Measurements from ENCODE around the gene GNAQ.

GNAQ gene

GRCh38 chr9:78014776-78015175, 16.8 kb downstream of the GNAQ start:
- no peak for DNase-seq (ENCODE audit: low read depth)
- no peak overlapping the region for H3K4me3 ChIP-seq (ENCODE audit: low read length)

DNA sequence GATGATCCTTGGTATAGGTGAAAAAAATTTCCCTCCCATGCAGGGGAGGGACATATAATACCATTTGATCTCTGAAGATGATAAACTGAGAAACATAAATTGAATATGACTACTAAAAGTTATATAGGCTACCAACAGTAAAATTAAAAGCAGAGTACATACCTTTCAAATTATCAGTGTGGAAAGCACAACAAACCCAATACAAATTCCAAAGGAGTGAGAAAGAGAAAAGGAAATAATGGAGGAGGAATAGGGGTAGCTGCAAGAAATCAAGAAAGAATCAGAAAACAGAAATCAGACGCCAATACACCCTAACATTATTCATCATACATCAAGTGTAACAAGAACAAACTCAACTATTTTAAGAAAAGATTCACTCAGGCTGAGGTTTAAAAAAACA, 17.7 kb downstream of the GNAQ start:
- no peak overlapping the region for H3K4me3 ChIP-seq (ENCODE audit: low read length)
- no peak for DNase-seq (ENCODE audit: low read depth)
- TF ChIP-seq, protein P1, sequence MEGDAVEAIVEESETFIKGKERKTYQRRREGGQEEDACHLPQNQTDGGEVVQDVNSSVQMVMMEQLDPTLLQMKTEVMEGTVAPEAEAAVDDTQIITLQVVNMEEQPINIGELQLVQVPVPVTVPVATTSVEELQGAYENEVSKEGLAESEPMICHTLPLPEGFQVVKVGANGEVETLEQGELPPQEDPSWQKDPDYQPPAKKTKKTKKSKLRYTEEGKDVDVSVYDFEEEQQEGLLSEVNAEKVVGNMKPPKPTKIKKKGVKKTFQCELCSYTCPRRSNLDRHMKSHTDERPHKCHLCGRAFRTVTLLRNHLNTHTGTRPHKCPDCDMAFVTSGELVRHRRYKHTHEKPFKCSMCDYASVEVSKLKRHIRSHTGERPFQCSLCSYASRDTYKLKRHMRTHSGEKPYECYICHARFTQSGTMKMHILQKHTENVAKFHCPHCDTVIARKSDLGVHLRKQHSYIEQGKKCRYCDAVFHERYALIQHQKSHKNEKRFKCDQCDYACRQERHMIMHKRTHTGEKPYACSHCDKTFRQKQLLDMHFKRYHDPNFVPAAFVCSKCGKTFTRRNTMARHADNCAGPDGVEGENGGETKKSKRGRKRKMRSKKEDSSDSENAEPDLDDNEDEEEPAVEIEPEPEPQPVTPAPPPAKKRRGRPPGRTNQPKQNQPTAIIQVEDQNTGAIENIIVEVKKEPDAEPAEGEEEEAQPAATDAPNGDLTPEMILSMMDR (conservative IDR thresholded peaks at IDR 0.05; ENCODE audit: low read depth, low read length): no peak

More at GRCh38 chr9:78014776-78015175, 16.8 kb downstream of the GNAQ start:
- TF ChIP-seq, protein P1 (conservative IDR thresholded peaks at IDR 0.05; ENCODE audit: low read depth, low read length): no peak

DNA sequence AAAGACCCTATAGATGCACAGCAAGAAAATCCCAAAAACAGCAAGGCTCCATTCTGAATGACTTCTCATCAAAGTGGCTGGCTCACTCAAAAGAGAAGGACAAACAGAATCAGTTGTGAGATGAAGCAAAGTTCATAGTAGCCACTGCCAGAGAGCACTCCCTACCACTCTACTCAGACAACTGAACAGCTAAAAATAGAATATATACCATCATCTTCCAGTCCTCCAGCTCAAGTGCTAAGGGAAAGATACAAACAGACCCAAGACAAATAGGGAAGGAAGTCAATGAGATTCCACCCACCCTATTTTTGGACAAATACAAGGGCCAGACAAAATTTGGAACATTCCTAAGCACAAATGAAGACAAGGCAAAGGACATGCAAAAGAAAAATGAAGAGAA, 20.6 kb downstream of the GNAQ start:
- TF ChIP-seq, protein P1 (conservative IDR thresholded peaks at IDR 0.05; ENCODE audit: low read depth, low read length): no peak
- H3K4me3 ChIP-seq (ENCODE audit: low read length): no peak overlapping the region
- DNase-seq (ENCODE audit: low read depth): no peak

DNA sequence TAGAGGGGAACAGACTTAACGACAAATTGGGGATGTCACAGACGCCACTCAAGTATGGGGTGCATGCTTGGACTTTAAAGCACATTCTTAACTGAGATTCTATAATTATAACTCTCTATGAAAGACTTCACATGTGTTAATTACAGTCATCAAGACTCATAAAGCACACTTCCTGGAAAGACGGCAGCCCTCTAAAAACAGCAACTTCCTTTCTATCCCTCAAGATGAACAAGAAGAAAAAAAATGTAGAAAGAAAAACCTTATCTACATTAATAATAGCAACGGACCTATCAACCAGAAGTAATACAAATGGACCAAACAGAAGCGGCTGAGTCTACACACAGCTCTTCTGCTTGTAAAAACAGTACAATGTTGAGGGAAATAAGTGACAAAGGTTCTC, 21.2 kb downstream of the GNAQ start:
- no peak for DNase-seq (ENCODE audit: low read depth)
- H3K4me3 ChIP-seq (ENCODE audit: low read length): no peak overlapping the region
- TF ChIP-seq, protein P1 (conservative IDR thresholded peaks at IDR 0.05; ENCODE audit: low read depth, low read length): no peak

- H3K4me3 ChIP-seq (ENCODE audit: low read length): no peak overlapping the region
- no peak for DNase-seq (ENCODE audit: low read depth)
- TF ChIP-seq, protein P1 (conservative IDR thresholded peaks at IDR 0.05; ENCODE audit: low read depth, low read length): no peak
Observed at GRCh38 chr9:78009186-78009585, 22.4 kb downstream of the GNAQ start.

- no peak overlapping the region for H3K4me3 ChIP-seq (ENCODE audit: low read length)
- TF ChIP-seq, protein P1 (conservative IDR thresholded peaks at IDR 0.05; ENCODE audit: low read depth, low read length): no peak
- DNase-seq (ENCODE audit: low read depth): no peak
Observed at GRCh38 chr9:78006734-78007133, 24.9 kb downstream of the GNAQ start.

GRCh38 chr9:78005231-78006002, 26.2 kb downstream of the GNAQ start:
- no peak for DNase-seq (ENCODE audit: low read depth)
- TF ChIP-seq, protein P1 (conservative IDR thresholded peaks at IDR 0.05; ENCODE audit: low read depth, low read length): no peak
- H3K4me3 ChIP-seq (ENCODE audit: low read length): no peak overlapping the region
